ENCODE results near the gene TCTN1. TPM values are rescaled to one million over a fixed set of nuclear protein-coding genes. Genes with fewer than 3 reads are reported as not detected.

Gene TCTN1
- total RNA-seq, 4 donors from 2014 or later: 98.8 to 204 (median 125) TPM

DNA sequence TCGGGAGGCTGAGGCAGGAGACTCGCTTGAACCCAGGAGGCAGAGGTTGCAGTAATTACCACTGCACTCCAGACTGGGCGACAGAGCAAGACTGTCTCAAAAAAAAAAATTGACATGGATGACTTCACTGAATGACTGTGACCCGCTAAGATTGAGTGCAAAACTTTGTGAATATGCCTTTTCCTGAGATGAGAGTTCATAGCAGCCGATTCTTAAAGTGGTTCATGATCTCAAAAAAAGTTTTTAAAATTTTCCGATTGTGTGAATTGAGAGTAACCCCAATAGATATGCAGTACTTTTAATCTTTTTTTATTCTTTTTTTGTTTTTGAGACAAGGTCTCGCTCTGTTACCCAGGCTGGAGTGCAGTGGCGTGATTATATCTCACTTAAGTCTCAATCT, 1.2 kb downstream of the TCTN1 start:
- Histone ChIP-seq H3K36me3 (no peaks in the 10 kb centered on the region), H3K4me1 (peaks cover 7 to 8% of the 10 kb centered on the region in 2 donors), H3K27me3 (no peaks in the 10 kb centered on the region), H3K9me3 (no peaks in the 10 kb centered on the region), H3K4me3 (replicated peaks in 1 of 3) (no peak overlapping the region), H3K27ac (no peak overlapping the region)
- no peak for TF ChIP-seq POLR2A (IDR thresholded peaks at IDR 0.05)
- TF ChIP-seq, protein P1, sequence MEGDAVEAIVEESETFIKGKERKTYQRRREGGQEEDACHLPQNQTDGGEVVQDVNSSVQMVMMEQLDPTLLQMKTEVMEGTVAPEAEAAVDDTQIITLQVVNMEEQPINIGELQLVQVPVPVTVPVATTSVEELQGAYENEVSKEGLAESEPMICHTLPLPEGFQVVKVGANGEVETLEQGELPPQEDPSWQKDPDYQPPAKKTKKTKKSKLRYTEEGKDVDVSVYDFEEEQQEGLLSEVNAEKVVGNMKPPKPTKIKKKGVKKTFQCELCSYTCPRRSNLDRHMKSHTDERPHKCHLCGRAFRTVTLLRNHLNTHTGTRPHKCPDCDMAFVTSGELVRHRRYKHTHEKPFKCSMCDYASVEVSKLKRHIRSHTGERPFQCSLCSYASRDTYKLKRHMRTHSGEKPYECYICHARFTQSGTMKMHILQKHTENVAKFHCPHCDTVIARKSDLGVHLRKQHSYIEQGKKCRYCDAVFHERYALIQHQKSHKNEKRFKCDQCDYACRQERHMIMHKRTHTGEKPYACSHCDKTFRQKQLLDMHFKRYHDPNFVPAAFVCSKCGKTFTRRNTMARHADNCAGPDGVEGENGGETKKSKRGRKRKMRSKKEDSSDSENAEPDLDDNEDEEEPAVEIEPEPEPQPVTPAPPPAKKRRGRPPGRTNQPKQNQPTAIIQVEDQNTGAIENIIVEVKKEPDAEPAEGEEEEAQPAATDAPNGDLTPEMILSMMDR (IDR thresholded peaks at IDR 0.05): no peak
- intact Hi-C loops (cut with DNase I): no loop called here
- 86% methylated on average over 8 of the region's 8 CpGs for WGBS, 2 donors
- no peak for DNase-seq

DNA sequence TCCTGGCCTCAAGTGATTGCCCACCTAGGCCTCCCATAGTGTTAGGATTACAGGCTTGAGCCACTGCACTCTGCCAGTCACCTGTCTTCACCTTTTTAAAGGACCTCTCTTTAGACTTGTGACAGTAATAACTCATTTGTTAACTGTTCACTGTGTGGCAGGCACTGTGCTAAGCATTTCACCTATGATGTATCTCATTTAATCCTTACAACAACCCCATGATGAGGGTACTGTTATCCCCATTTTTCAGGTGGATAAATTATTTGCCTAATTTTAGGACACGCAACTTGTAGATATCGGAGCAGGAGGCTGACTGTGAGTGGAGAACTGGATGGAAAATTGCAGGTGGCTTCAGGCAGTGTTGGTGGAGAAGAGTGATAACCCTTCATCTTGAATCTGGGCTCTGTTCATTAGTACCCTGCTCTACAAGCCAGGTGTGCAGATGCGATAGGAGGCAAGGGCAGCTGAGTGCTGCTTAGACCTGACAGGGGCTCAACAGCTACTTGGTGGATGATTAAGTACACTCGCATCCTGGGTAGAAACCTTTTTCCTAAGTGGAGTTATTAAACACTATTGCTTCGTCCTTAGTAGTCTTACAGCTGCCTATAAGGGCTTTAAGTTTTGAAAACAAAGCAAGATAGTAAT, 2.7 kb downstream of the TCTN1 start:
- no peak overlapping the region for H3K27ac ChIP-seq
- H3K27me3 ChIP-seq: no peaks in the 10 kb centered on the region
- peaks cover 7 to 8% of the 10 kb centered on the region in 2 donors for H3K4me1 ChIP-seq
- no peak overlapping the region for H3K4me3 ChIP-seq (replicated peaks in 1 of 3)
- no peaks in the 10 kb centered on the region for H3K9me3 ChIP-seq
- H3K36me3 ChIP-seq: no peaks in the 10 kb centered on the region
- intact Hi-C loops (cut with DNase I): no loop called here
- 92 to 95% methylated on average over 5 of the region's 5 CpGs for WGBS, 2 donors
- TF ChIP-seq, protein P1 (IDR thresholded peaks at IDR 0.05): no peak
- no peak for TF ChIP-seq POLR2A (IDR thresholded peaks at IDR 0.05)
- no peak for DNase-seq

DNA sequence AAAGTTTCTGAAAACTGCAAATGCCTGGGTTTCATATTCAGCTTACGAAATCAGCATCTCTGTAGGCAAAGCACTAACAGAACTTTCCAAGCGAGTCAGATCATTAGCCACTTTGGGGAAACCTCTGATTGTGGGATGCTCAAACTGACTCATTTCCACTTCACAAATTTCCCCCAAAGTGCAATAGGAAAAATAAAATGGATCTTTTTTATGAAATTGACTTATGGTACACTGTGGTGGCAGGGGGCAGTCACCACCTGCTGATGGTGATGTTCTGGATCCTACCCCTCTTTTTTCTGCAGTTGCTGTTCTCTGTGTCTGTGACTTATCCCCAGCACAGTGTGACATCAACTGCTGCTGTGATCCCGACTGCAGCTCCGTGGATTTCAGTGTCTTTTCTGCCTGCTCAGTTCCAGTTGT, 5.6 kb downstream of the TCTN1 start:
- TF ChIP-seq, protein P1 (IDR thresholded peaks at IDR 0.05): no peak
- no peak for TF ChIP-seq POLR2A (IDR thresholded peaks at IDR 0.05)
- no peaks in the 10 kb centered on the region for H3K9me3 ChIP-seq
- 85 to 88% methylated on average over 4 of the region's 4 CpGs for WGBS, 2 donors
- H3K4me1 ChIP-seq: peaks cover 5 to 6% of the 10 kb centered on the region in 2 donors
- H3K36me3 ChIP-seq: no peaks in the 10 kb centered on the region
- H3K27me3 ChIP-seq: no peaks in the 10 kb centered on the region
- intact Hi-C loops (cut with DNase I): no loop called here
- no peak overlapping the region for H3K27ac ChIP-seq
- H3K4me3 ChIP-seq (replicated peaks in 1 of 3): no peak overlapping the region
- DNase-seq: no peak

DNA sequence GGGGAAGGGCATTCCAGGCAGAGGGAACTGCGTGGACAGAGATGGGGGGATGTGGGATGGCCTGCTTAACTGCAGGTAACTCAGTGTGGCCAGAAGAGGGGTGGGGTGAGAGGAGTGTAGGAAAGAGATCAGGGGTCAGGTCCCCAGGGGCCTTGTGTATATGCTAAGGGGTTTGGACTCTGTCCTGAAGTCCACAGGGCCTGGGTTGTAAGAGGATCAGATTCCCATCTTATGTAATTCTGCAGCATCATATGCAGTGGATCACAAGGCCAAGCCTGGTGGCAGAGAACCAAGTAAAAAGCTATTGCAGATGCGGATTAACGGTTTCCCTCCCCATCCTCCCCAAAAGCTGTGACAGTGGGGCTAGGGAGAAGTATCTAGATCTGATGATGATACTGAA, 8.7 kb downstream of the TCTN1 start:
- TF ChIP-seq, protein P1 (IDR thresholded peaks at IDR 0.05): no peak
- TF ChIP-seq POLR2A (IDR thresholded peaks at IDR 0.05): no peak
- Histone ChIP-seq H3K36me3 (peaks cover 0 to 5% of the 10 kb centered on the region in 2 donors), H3K9me3 (no peaks in the 10 kb centered on the region), H3K4me3 (replicated peaks in 1 of 3) (no peak overlapping the region), H3K27me3 (no peaks in the 10 kb centered on the region), H3K4me1 (no peaks in the 10 kb centered on the region), H3K27ac (no peak overlapping the region)
- 85 to 96% methylated on average over 3 of the region's 3 CpGs for WGBS, 2 donors
- intact Hi-C loops (cut with DNase I): no loop called here
- no peak for DNase-seq

DNA sequence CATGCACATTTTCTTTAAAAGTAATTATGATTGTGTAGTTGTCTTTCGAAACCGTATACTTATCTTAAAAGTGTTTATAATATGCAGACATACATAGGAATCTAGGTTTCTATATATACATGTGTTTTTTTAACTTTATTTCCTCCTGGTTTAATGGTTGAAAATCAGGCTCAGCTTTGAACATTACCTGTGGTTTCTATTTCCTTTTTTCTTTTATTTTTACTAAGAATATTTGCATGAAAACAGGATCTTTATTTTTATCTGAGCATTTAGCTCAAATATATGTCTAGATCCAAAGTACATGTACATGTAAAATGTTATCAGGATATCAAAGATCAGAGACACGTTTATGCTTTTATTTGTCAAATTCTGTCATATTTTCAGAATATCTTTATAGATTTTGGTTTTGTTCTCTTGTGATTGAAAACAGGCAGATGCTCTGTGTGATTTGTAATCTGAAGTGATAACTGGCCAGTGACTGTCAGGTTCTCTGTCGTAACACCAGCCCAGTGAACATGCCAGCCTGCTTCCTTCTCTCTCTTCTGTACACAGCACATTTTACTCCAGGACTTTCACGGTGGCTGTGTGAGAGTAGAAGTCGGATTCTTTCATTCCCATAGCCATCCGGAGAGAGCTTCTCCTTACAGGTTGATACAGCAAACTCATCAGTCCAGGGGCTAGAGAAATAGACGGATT, 13.7 kb downstream of the TCTN1 start:
- no peaks in the 10 kb centered on the region for H3K9me3 ChIP-seq
- peaks cover 0 to 14% of the 10 kb centered on the region in 2 donors for H3K36me3 ChIP-seq
- no peak overlapping the region for H3K4me3 ChIP-seq (replicated peaks in 1 of 3)
- TF ChIP-seq POLR2A (IDR thresholded peaks at IDR 0.05): no peak
- no peak for DNase-seq
- intact Hi-C loops (cut with DNase I): no loop called here
- 90 to 92% methylated on average over 8 of the region's 8 CpGs for WGBS, 2 donors
- H3K4me1 ChIP-seq: no peaks in the 10 kb centered on the region
- H3K27me3 ChIP-seq: no peaks in the 10 kb centered on the region
- no peak overlapping the region for H3K27ac ChIP-seq

All from thyroid gland (tissue), 4 donors.